CD8-positive, alpha-beta memory T cell (primary cell): ENCODE data around the gene CFAP92. TPM values are rescaled to one million over a fixed set of nuclear protein-coding genes. Genes with fewer than 3 reads are reported as not detected.
A peak's percentile ranks its signal among the peaks of the same experiment; 100 is the strongest.

Experiments used
- CTCF ChIA-PET: fragments of 350-600 bp; sonication (Branson Sonifier 250); formaldehyde crosslinking; loops from one replicate; lab custom pipeline; 2021; ENCODE audit warnings: antibody characterized with exemption; lab: Charles Lee
- POLR2A ChIA-PET: fragments of 350-600 bp; sonication (Branson Sonifier 250); formaldehyde crosslinking; loops from one replicate; lab custom pipeline; 2021; ENCODE audit warnings: antibody characterized with exemption; lab: Charles Lee
- DNase-seq, 5 donors: peaks; one replicate each; pipeline versions ENCODE4 v3.0.0 to v3.0.0-alpha.2; 2020 to 2022; ENCODE audit warnings: mixed read lengths in 1 of 5
- H3K27ac ChIP-seq: one replicate; pipeline ENCODE4 v1.7.0; 2013; ENCODE audit warnings: low read depth, mild to moderate bottlenecking, low read length, moderate library complexity
- H3K27me3 ChIP-seq: 2 replicates; pipeline ENCODE4 v1.7.0; 2013; ENCODE audit warnings: low read length, mild to moderate bottlenecking; ENCODE audit not compliant: insufficient read depth, poor library complexity, severe bottlenecking
- H3K36me3 ChIP-seq: 2 replicates; pipeline ENCODE4 v1.7.0; 2013; ENCODE audit warnings: mild to moderate bottlenecking, low read length, moderate library complexity; ENCODE audit not compliant: insufficient read depth
- H3K4me1 ChIP-seq: 2 replicates; pipeline ENCODE4 v1.7.0; 2013; ENCODE audit warnings: mild to moderate bottlenecking, low read length, moderate library complexity; ENCODE audit not compliant: insufficient read depth
- H3K4me3 ChIP-seq: 2 replicates; pipeline ENCODE4 v1.7.0; 2013; ENCODE audit warnings: mild to moderate bottlenecking, low read length
- H3K9me3 ChIP-seq: 2 replicates; pipeline ENCODE4 v1.7.0; 2013; ENCODE audit warnings: mild to moderate bottlenecking, low read length
- H3K27ac Mint-ChIP-seq, 8 donors: one replicate each; pipeline ENCODE4 v1.8.0; 2020 to 2021; ENCODE audit warnings: mixed read lengths in 8 of 8, mild to moderate bottlenecking in 6 of 8, inconsistent platforms in 3 of 8, moderate library complexity in 3 of 8
- H3K27me3 Mint-ChIP-seq, 2 donors: one replicate each; pipeline ENCODE4 v1.8.0; 2020 to 2021; ENCODE audit warnings: mixed read lengths in 2 of 2, mild to moderate bottlenecking in 1 of 2, moderate library complexity in 1 of 2
- H3K36me3 Mint-ChIP-seq, 3 donors: one replicate each; pipeline ENCODE4 v1.8.0; 2020 to 2021; ENCODE audit warnings: mixed read lengths in 3 of 3, inconsistent platforms in 1 of 3, mild to moderate bottlenecking in 1 of 3
- H3K4me1 Mint-ChIP-seq, 3 donors: one replicate each; pipeline ENCODE4 v1.8.0; 2020 to 2021; ENCODE audit warnings: mixed read lengths in 3 of 3, inconsistent platforms in 1 of 3, mild to moderate bottlenecking in 1 of 3
- H3K4me3 Mint-ChIP-seq, 7 donors: one replicate each; pipeline ENCODE4 v1.8.0; 2020 to 2021; ENCODE audit warnings: mixed read lengths in 7 of 7, mild to moderate bottlenecking in 6 of 7, moderate library complexity in 4 of 7, inconsistent platforms in 2 of 7
- H3K9me3 Mint-ChIP-seq, 5 donors: one replicate each; pipeline ENCODE4 v1.8.0; 2020 to 2022; ENCODE audit warnings: mixed read lengths in 5 of 5, mild to moderate bottlenecking in 3 of 5, moderate library complexity in 2 of 5, inconsistent platforms in 1 of 5
- polyA plus RNA-seq: library from polyadenylated mRNA; unstranded; fragments of 300-500 nt; fragmentation: Illumina TruSeq; gene quantifications from one replicate; pipeline ENCODE4 v1.2.3, GENCODE V29; 2021
- total RNA-seq, 2 experiments: library from RNA; stranded (reverse); gene quantifications; one replicate each; pipeline ENCODE4 v1.2.3, GENCODE V29; 2021

The CFAP92 gene
- total and polyA plus RNA-seq, 3 experiments from 2014 or later, result 0.13 to 0.24 TPM; not detected in 1

DNA sequence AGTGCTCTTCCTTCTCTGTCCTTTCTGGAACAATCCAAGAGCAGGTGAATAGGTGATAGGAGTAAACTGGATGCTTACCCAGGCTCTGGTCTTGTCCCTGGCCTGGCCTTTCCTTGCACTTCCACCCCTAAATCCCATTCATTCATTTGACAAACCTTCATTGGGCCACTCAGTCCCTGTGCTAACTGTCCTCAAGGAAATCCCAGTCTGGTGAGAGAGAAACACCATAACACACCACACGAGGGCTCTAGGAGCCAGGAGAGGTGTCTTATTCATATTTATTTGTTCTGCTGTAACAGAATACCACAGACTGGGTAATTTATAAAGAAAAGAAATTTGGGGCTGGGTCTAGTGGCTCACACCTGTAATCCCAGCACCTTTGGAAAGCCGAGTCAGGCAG lies 30.0 kb upstream of the CFAP92 start:
- H3K4me3 Mint-ChIP-seq, result no peak overlapping the region

DNA sequence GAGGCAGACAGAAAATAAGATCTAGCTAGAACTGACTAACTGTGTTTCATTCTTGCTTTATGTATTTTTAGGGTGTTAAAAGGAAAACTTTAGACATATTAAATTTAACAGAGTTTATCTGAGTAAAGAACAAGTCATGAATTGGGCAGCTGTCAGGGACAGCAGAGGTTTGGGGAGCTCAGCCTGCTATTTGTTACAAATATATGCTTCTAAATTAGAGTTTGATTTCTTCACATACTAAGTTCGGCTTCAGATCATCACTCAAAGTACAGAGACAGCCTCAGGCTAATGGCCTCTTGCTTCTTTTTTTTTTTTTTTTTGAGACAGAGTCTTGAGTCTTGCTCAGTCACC lies 29.1 kb upstream of the CFAP92 start:
- H3K4me3 Mint-ChIP-seq, result peak overlapping the region in 1 of 7 donors; percentile 18
- H3K4me1 Mint-ChIP-seq, result peaks cover 32 to 44% (median 35%) of the 10 kb centered on the region in 3 donors
- ChIA-PET CTCF (interaction anchor here (1.1 to 5.1 kb wide), 4 partner anchors 19 to 139 kb away, joined by 3 to 23 read pairs (median 8); no protein-coding TSS in a partner anchor), POLR2A (no interaction called here)
- Histone ChIP-seq H3K4me3 (no peak overlapping the region), H3K9me3 (no peaks in the 10 kb centered on the region), H3K36me3 (no peaks in the 10 kb centered on the region), H3K27me3 (no peaks in the 10 kb centered on the region), H3K4me1 (peaks cover 21% of the 10 kb centered on the region), H3K27ac (no peak overlapping the region)
- H3K27ac Mint-ChIP-seq, result peak overlapping the region in 3 of 8 donors; percentile 17 to 61 (median 24)
- no peak for DNase-seq
- peaks cover 0 to 4% (median 0%) of the 10 kb centered on the region in 3 donors for H3K36me3 Mint-ChIP-seq
- no peaks in the 10 kb centered on the region for H3K9me3 Mint-ChIP-seq
- H3K27me3 Mint-ChIP-seq, result peaks cover 0 to 3% of the 10 kb centered on the region in 2 donors

More for the DNA sequence above, 30.0 kb upstream of the CFAP92 start:
- H3K27me3 ChIP-seq, result no peaks in the 10 kb centered on the region
- H3K4me1 Mint-ChIP-seq, result peaks cover 28 to 38% (median 29%) of the 10 kb centered on the region in 3 donors
- H3K4me3 ChIP-seq, result no peak overlapping the region
- peak overlapping the region in 1 of 8 donors; percentile 14 for H3K27ac Mint-ChIP-seq
- DNase-seq, result no peak
- H3K4me1 ChIP-seq, result peaks cover 16% of the 10 kb centered on the region
- peaks cover 0 to 3% of the 10 kb centered on the region in 2 donors for H3K27me3 Mint-ChIP-seq
- no peak overlapping the region for H3K27ac ChIP-seq
- no peaks in the 10 kb centered on the region for H3K9me3 ChIP-seq
- no peaks in the 10 kb centered on the region for H3K36me3 ChIP-seq
- no peaks in the 10 kb centered on the region for H3K9me3 Mint-ChIP-seq
- ChIA-PET POLR2A (no interaction called here), CTCF (interaction anchor here (1.1 to 5.4 kb wide), 4 partner anchors 9 to 138 kb away, joined by 3 to 96 read pairs (median 17); no protein-coding TSS in a partner anchor)
- peaks cover 0 to 4% (median 0%) of the 10 kb centered on the region in 3 donors for H3K36me3 Mint-ChIP-seq

DNA sequence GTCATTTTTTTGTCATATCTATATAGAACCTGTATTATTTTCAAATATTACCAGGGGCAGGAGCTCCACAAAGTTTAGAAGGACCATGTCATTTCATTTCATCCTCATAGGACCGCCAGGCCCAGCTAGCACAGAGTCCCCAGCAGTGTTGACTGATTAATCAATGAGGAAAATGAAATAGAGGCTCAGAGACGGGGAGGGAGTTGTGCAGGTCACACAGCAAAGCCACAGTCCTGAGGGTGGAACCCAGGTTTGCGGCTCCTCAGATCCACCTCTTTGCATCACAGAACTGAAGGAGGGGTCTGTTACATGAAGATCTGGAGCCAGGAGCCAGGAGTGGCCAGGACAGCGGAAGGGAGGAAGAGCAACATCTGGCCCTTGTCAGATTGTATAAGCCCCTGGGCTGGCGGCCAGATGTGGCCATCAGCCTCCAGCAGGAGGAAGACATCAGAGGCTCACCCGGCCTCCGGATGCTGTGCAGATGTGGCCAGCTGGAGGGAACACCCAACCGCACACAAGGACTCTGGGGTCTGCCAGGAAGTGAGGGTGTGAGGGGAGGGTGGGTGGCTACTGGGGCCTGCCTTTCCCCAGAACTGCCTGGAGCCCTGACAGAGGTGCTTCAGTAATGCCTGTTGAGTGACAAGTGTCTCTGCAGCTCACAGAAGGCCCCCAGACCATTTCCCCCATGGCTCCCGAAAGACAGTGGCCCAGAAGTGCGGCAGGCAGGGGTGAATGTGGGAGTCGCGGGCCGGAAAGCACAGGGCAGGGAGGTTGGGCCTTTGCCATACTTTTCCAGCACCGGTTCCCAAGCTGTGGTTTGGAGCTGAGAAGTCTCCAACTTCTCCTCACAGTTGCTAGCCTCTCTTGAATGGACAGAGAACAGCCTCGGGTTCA lies 28.5 kb upstream of the CFAP92 start:
- peak overlapping the region in 1 of 7 donors; percentile 44 for H3K4me3 Mint-ChIP-seq
- no peaks in the 10 kb centered on the region for H3K27me3 ChIP-seq
- peaks cover 0 to 4% (median 0%) of the 10 kb centered on the region in 3 donors for H3K36me3 Mint-ChIP-seq
- no peaks in the 10 kb centered on the region for H3K9me3 ChIP-seq
- peaks cover 37 to 51% (median 41%) of the 10 kb centered on the region in 3 donors for H3K4me1 Mint-ChIP-seq
- H3K36me3 ChIP-seq, result no peaks in the 10 kb centered on the region
- ChIA-PET POLR2A (no interaction called here), CTCF (interaction anchor here (1.0 to 5.1 kb wide), 5 partner anchors 8 to 53 kb away, joined by 3 to 23 read pairs (median 5); no protein-coding TSS in a partner anchor)
- H3K4me1 ChIP-seq, result peaks cover 24% of the 10 kb centered on the region
- peaks cover 0 to 3% of the 10 kb centered on the region in 2 donors for H3K27me3 Mint-ChIP-seq
- H3K9me3 Mint-ChIP-seq, result no peaks in the 10 kb centered on the region
- no peak overlapping the region for H3K27ac ChIP-seq
- H3K4me3 ChIP-seq, result no peak overlapping the region
- no peak for DNase-seq
- peak overlapping the region in 5 of 8 donors; percentile 17 to 88 (median 73) for H3K27ac Mint-ChIP-seq

DNA sequence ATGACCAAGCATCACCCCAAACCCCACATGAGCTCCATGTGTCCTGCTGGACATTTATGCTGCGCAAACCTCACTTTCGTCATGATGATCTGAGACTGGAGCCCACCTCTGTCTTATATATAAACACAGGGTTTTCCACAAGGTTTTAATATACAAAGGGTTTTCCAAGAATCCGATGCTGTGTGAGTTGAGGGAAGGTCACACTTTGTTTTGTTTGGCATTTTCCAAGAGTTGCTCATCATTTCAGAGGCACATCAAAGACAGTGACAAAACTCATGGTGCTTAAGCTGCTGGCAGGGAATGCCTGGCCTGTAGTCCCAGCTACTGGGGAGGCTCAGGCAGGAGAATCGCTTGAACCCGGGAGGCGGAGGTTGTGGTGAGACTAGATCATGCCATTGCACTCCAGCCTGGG lies 27.3 kb upstream of the CFAP92 start:
- ChIA-PET CTCF (interaction anchor here (1.0 to 10.0 kb wide), 5 partner anchors 8 to 51 kb away, joined by 3 to 98 read pairs (median 5); no protein-coding TSS in a partner anchor), POLR2A (no interaction called here)
- H3K9me3 ChIP-seq, result no peaks in the 10 kb centered on the region
- H3K36me3 Mint-ChIP-seq, result peaks cover 0 to 2% (median 0%) of the 10 kb centered on the region in 3 donors
- peak overlapping the region in 2 of 8 donors; percentile 24 to 33 for H3K27ac Mint-ChIP-seq
- peaks cover 27% of the 10 kb centered on the region for H3K4me1 ChIP-seq
- H3K4me3 Mint-ChIP-seq, result no peak overlapping the region
- peaks cover 0 to 3% of the 10 kb centered on the region in 2 donors for H3K27me3 Mint-ChIP-seq
- H3K27ac ChIP-seq, result no peak overlapping the region
- H3K9me3 Mint-ChIP-seq, result no peaks in the 10 kb centered on the region
- no peak for DNase-seq
- H3K4me3 ChIP-seq, result no peak overlapping the region
- H3K36me3 ChIP-seq, result no peaks in the 10 kb centered on the region
- peaks cover 38 to 53% (median 44%) of the 10 kb centered on the region in 3 donors for H3K4me1 Mint-ChIP-seq
- H3K27me3 ChIP-seq, result no peaks in the 10 kb centered on the region

DNA sequence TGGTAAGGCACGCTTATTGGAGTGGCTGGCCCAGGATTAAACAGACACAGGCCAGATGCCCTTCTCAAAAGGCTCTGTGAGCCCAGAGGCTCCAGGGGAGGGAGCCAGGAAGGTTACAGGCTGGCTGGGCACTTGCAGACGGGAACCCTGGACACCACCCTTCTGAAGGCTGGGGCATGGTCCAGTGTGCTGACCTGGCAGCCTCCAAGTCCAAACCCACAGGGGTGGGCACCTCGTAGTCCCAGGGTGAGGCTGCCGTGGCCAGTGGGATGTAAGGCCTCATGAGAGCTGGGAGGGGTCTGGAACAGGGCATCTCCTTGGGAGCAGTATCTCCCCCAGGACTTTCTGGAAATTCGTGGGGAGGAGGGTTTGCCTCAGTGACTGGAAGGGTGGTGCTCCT lies 26.8 kb upstream of the CFAP92 start:
- Mint-ChIP-seq H3K9me3 (no peaks in the 10 kb centered on the region), H3K27ac (peak overlapping the region in 1 of 8 donors; percentile 51), H3K27me3 (peaks cover 0 to 3% of the 10 kb centered on the region in 2 donors), H3K4me3 (no peak overlapping the region), H3K4me1 (peaks cover 42 to 53% (median 44%) of the 10 kb centered on the region in 3 donors), H3K36me3 (peaks cover 0 to 2% (median 0%) of the 10 kb centered on the region in 3 donors)
- Histone ChIP-seq H3K36me3 (no peaks in the 10 kb centered on the region), H3K27ac (no peak overlapping the region), H3K9me3 (no peaks in the 10 kb centered on the region), H3K4me1 (peaks cover 28% of the 10 kb centered on the region), H3K4me3 (no peak overlapping the region), H3K27me3 (no peaks in the 10 kb centered on the region)
- ChIA-PET CTCF (interaction anchor here (1.9 to 10.0 kb wide), 3 partner anchors 15 to 51 kb away, joined by 5 to 98 read pairs (median 23); no protein-coding TSS in a partner anchor), POLR2A (no interaction called here)
- DNase-seq, result no peak

DNA sequence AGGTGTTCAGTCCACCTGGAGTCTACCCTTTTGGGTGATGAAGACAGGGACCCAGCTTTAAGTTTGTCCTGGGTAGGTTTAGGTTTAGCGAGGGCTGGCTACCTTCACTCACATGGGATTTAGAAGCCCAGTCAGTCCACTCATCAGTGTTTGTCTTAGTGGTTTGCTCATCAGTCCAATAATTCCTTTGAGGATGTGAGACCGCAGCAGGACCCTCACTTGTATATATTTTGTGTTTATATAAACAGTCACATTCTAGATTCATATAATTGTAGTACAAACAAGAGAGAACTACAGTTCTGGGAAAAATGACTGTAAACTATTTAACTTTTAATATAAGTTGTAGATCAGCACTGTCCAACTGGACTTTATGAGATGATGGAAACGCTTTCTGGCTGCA lies 25.4 kb upstream of the CFAP92 start:
- Mint-ChIP-seq H3K36me3 (no peaks in the 10 kb centered on the region), H3K4me1 (peaks cover 49 to 60% (median 52%) of the 10 kb centered on the region in 3 donors), H3K4me3 (no peak overlapping the region), H3K9me3 (no peaks in the 10 kb centered on the region), H3K27ac (peak overlapping the region in 2 of 8 donors; percentile 68 to 92), H3K27me3 (peaks cover 0 to 3% of the 10 kb centered on the region in 2 donors)
- Histone ChIP-seq H3K9me3 (no peaks in the 10 kb centered on the region), H3K27ac (no peak overlapping the region), H3K36me3 (no peaks in the 10 kb centered on the region), H3K4me1 (peaks cover 40% of the 10 kb centered on the region), H3K27me3 (no peaks in the 10 kb centered on the region), H3K4me3 (no peak overlapping the region)
- ChIA-PET CTCF (interaction anchor here (1.9 to 10.0 kb wide), 3 partner anchors 14 to 49 kb away, joined by 5 to 98 read pairs (median 23); no protein-coding TSS in a partner anchor), POLR2A (no interaction called here)
- no peak for DNase-seq

DNA sequence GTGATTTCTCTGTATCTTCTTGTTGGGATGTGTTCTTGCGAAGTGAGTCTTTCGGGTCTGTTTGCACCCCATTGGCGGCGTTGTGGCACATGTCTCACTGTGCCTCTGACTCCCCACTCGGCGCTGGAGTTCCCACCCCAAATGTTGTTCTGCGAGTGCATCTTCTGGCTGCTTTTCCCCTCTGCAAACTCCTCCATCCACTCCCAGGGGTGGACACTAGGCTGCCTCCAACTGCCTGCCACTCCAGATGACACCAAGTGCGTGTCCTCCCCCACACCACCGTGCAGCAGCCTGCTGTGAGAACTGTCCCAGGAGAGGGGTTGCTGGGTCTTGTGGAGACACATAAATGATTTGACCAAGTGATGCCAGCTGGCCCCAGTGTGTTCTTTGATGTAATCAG lies 24.9 kb upstream of the CFAP92 start:
- Histone ChIP-seq H3K4me3 (no peak overlapping the region), H3K9me3 (no peaks in the 10 kb centered on the region), H3K36me3 (no peaks in the 10 kb centered on the region), H3K4me1 (peaks cover 40% of the 10 kb centered on the region), H3K27me3 (no peaks in the 10 kb centered on the region), H3K27ac (no peak overlapping the region)
- H3K4me3 Mint-ChIP-seq, result no peak overlapping the region
- peak overlapping the region; percentile 23 to 92 (median 70) for H3K27ac Mint-ChIP-seq
- H3K4me1 Mint-ChIP-seq, result peaks cover 49 to 63% (median 53%) of the 10 kb centered on the region in 3 donors
- H3K27me3 Mint-ChIP-seq, result peaks cover 0 to 3% of the 10 kb centered on the region in 2 donors
- no peaks in the 10 kb centered on the region for H3K36me3 Mint-ChIP-seq
- H3K9me3 Mint-ChIP-seq, result no peaks in the 10 kb centered on the region
- ChIA-PET CTCF (interaction anchor here (5.1 to 10.0 kb wide), 3 partner anchors 8 to 49 kb away, joined by 23 to 98 read pairs (median 96); no protein-coding TSS in a partner anchor), POLR2A (no interaction called here)
- DNase-seq, result no peak
